Measurements from ENCODE around the gene RPS15.

RPS15 gene

GRCh38 chr19:1401138-1401888 is 36.9 kb upstream of the RPS15 start, which contains the start of gene GAMT:
Gene GAMT, minus strand, starts transcription at chr19:1401542. Its CDS starts 66 bp downstream, at chr19:1401476.
- DNase-seq: peak; percentile 51
- in situ Hi-C loops (cut with HindIII; ENCODE audit: low pct_ligation_motif_present, low pct_unique_long_range_greater_than_20kb, low sequenced_read_pairs): no loop called here

DNA sequence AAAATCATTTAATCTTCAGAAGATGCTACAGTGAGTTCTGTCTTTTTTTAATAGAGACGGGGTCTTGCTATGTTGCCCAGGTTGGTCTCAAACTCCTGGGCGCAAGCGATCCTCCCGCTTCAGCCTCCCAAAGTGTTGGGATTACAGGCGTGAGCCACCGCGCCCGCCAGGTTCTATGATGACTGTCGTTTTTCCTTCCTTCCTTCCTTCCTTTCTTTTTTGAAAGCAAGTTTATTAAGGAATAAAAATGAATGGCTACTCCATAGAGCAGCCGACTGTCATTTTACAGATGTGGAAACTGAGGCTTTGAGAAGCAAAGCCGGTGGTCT is 36.3 kb upstream of the RPS15 start:
- no peak for DNase-seq
- in situ Hi-C loops (cut with HindIII; ENCODE audit: low pct_ligation_motif_present, low pct_unique_long_range_greater_than_20kb, low sequenced_read_pairs): no loop called here

DNA sequence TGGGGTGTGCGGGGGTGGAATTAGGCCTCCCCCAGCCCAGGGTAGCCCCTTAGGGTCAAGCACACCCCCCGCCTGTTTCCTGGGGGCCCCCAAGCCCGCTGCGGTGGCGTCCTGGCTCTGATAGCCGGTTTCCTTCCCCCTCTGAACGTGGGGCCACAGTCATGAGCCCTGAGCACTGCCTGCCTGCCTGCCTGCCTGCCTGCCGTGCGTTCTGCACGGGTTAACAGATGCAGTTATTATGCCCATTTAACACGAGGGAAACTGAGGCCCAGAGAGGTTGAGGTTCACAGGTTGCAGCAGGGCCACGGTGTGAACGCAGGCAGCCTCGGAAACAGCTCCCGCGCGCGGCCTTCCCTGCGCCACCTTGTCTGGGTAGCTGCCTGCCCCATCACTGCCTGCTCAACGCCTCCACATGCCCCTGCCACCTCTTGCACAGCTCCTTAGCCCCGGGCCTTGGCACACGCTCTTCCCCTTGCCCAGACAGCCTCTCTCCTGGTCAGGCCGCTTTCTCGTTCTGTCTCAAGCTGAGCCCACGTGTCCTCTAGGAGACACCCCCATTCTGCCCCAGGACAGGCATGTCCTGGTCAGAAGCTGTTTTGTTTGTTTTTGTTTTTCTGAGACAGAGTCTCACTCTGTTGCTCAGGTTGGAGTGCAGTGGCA is 35.7 kb upstream of the RPS15 start:
- no peak for DNase-seq
- in situ Hi-C loops (cut with HindIII; ENCODE audit: low pct_ligation_motif_present, low pct_unique_long_range_greater_than_20kb, low sequenced_read_pairs): no loop called here

DNA sequence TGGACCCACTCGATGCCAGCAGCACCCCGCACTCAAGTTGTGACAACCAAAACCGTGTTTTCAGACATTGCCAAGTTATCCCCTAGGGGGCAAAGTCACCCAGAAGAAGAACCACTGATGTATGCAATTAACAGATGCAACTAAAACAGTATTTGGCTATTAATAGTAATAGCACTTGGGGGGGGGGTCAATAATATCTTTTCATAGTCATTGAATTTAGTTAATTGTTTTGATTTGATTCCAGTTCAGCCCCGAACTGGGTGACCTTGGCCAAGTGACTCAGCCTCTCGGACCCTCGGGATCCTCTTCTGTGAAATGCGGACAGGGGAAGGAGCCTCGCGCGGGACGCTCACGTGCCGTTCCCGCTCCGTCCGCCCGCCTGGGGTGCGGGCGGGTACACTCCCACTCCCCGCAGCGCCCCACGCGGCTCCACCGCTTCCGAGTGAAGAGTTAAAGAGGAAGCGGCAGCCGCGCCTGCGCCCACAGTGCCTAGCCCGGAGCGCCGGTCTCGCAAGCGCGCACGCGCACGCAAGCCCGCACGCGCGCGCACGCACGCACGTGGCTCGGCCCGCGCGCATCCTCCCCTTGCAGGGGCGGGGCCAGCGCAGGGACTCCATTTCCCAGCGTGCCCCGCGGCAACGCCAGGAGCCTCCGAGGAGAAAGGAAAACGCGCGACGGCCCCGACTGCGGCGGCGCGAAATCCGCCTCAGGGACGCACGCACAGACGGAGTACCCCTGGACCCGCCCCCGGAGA is 31.2 kb upstream of the RPS15 start:
- in situ Hi-C loops (cut with HindIII; ENCODE audit: low pct_ligation_motif_present, low pct_unique_long_range_greater_than_20kb, low sequenced_read_pairs): no loop called here
- DNase-seq: peak; percentile 98

- in situ Hi-C loops (cut with HindIII; ENCODE audit: low pct_ligation_motif_present, low pct_unique_long_range_greater_than_20kb, low sequenced_read_pairs): no loop called here
- DNase-seq: no peak
Observed at GRCh38 chr19:1407528-1408299, 30.5 kb upstream of the RPS15 start, which contains the start of gene DAZAP1. Gene DAZAP1, plus strand, starts transcription at chr19:1407586. Its CDS starts 188 bp downstream, at chr19:1407774.

GRCh38 chr19:1408300-1409203 is 29.6 kb upstream of the RPS15 start:
- DNase-seq: peak; percentile 32
- in situ Hi-C loops (cut with HindIII; ENCODE audit: low pct_ligation_motif_present, low pct_unique_long_range_greater_than_20kb, low sequenced_read_pairs): no loop called here

DNA sequence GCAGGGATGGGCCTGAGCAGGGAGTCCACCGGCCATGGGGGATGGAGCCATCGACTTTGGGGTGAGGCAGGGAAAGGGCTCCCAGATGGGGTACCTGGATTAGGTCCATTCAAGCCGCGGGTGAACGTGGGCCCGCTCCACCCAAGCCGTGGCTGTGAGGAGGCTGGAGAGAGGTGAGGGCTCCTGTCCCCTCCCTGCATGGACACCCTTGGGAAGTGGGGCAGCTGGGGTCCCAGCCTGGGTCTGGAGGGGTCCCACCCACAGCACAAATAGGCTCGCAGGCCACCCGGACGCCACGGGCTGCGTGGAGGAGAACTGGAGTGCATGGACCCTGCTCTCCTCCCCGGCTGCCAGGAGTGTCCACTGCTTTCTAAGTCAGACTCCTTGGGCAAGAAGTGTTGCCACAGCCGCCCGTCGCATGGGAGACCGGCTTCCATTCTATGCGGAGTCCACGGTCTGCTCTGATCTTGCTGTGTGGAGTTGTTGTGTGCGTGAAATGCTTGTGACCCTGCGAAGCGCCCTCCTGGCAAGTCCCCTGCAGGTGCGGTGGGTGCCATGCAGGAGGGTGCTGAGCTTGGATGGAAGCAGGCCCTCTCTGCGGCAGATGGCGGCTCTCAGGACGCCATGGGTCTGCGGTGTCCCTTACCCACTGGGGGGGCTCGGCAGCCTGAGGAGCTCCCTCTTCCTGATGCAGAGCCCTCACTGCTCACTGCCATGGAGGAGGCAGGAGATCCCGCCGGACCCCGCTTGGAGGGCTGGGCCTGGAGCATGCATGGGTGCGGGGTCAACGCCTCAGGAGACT is 28.8 kb upstream of the RPS15 start:
- DNase-seq: no peak
- in situ Hi-C loops (cut with HindIII; ENCODE audit: low pct_ligation_motif_present, low pct_unique_long_range_greater_than_20kb, low sequenced_read_pairs): no loop called here

- in situ Hi-C loops (cut with HindIII; ENCODE audit: low pct_ligation_motif_present, low pct_unique_long_range_greater_than_20kb, low sequenced_read_pairs): no loop called here
- DNase-seq: peak; percentile 77
Observed at GRCh38 chr19:1410136-1410786, 27.9 kb upstream of the RPS15 start.

- DNase-seq: no peak
- in situ Hi-C loops (cut with HindIII; ENCODE audit: low pct_ligation_motif_present, low pct_unique_long_range_greater_than_20kb, low sequenced_read_pairs): no loop called here
Observed at GRCh38 chr19:1410789-1411188, 27.4 kb upstream of the RPS15 start.

GRCh38 chr19:1411255-1412191 is 26.7 kb upstream of the RPS15 start:
- no peak for DNase-seq
- in situ Hi-C loops (cut with HindIII; ENCODE audit: low pct_ligation_motif_present, low pct_unique_long_range_greater_than_20kb, low sequenced_read_pairs): no loop called here

DNA sequence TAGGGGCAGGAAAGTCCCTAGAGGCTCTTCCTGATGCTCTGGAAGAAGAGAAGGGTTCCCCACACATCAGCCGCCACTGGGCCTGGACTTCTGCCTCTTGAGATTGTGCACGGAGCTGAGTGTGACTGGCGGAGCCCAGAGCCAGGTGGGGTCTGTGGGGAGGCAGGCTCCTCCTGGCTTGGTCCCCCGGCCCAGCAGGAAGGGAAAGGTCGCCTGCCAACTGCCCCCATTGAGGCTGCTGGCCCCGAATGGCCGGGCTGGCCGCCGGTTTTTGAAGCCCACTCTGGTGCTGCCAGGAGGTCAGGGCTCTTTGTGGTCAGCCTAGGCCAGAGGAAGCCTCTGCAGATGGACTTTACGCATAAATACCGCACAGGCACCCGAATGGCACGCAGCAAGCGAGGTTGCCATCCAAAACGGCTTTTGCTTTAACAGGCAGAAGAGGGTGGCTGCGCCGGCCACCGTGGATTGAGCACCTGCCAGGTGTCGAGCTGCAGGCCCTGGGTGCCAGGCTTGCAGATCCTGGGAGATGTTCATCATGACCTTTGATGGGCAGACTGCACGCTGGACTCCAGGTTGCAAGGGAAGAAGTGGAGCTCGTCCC is 25.8 kb upstream of the RPS15 start:
- in situ Hi-C loops (cut with HindIII; ENCODE audit: low pct_ligation_motif_present, low pct_unique_long_range_greater_than_20kb, low sequenced_read_pairs): no loop called here
- DNase-seq: no peak

- no peak for DNase-seq
- in situ Hi-C loops (cut with HindIII; ENCODE audit: low pct_ligation_motif_present, low pct_unique_long_range_greater_than_20kb, low sequenced_read_pairs): no loop called here
Observed at GRCh38 chr19:1412995-1413800, 25.0 kb upstream of the RPS15 start.

DNA sequence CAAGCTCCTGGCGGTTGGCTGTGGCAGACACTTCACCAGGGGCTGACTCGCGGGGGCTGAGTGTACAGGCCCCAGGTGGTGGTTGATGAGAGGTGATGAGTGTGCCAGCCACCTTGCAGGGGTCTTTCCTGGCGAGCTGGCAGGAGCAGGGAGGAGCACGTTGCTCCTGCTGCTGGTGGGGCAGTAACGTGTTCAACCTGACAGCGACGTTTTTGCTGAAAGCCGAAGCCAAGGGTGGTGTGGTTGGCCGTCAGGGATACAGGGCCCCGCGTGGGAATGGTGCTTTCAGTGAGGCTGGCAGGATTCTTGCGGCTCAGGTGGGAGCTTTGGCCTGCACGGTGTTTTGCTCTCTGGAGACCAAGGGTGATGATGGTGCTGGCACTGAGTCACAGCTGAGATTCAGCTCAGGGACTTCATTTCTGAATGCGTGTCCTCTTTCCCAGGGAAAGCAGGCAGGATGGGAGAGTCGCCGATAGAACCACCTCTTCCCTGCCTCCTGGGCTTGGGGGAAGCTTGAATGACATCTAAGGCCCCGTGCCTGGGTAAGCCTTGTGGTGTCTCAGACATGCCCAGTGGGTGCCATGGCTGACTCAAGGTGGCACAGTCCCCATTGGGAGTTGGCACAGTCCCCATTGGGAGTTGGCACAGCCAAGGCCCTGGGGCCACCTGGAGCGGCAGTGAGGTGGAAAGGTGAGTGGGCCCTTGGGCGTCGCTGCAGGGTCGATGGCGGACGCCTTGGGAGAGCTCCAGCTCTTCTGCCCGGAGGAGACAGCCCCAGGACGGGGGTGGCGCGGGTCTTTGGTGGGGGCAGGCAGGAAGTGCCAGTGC is 22.0 kb upstream of the RPS15 start:
- in situ Hi-C loops (cut with HindIII; ENCODE audit: low pct_ligation_motif_present, low pct_unique_long_range_greater_than_20kb, low sequenced_read_pairs): no loop called here
- DNase-seq: no peak

- in situ Hi-C loops (cut with HindIII; ENCODE audit: low pct_ligation_motif_present, low pct_unique_long_range_greater_than_20kb, low sequenced_read_pairs): no loop called here
- DNase-seq: no peak
Observed at GRCh38 chr19:1417145-1417544, 21.1 kb upstream of the RPS15 start.

All from ACHN (cell line).